HEK293 (cell line): Measurements from ENCODE around the gene LGALS3BP.

Source experiments
- CTCF ChIA-PET: fragments of 350-600 bp; formaldehyde crosslinking; extraction: SDS; loops from one replicate; lab custom pipeline; 2021; ENCODE audit warnings: antibody characterized with exemption; lab: Yijun Ruan, JAX
- POLR2A ChIA-PET: fragments of 300-600 bp; formaldehyde crosslinking; extraction: SDS; loops from one replicate; lab custom pipeline; 2020; ENCODE audit warnings: antibody characterized with exemption, inconsistent platforms; lab: Yijun Ruan, JAX
- H3K27ac ChIP-seq: fragments of 200-500 bp; sonication (Bioruptor generic); 2 replicates; pipeline ENCODE4 v1.5.1; 2014; ENCODE audit warnings: low read depth, low read length, control low read depth, inconsistent platforms; ENCODE audit errors: extremely low read depth
- H3K36me3 ChIP-seq, 2 experiments: fragments of 200-500 bp in 1 of 2; sonication (Bioruptor generic) in 1 of 2; 1 replicate in 1 of 2; 2 replicates in 1 of 2; pipeline ENCODE4 v1.5.1; 2014 to 2017; ENCODE audit warnings: inconsistent platforms in 2 of 2, low read length in 2 of 2; ENCODE audit not compliant: control insufficient read depth in 2 of 2, insufficient read depth in 1 of 2
- H3K4me1 ChIP-seq: fragments of 200-500 bp; sonication (Bioruptor generic); 2 replicates; pipeline ENCODE4 v1.5.1; 2014; ENCODE audit warnings: mild to moderate bottlenecking, low read length, inconsistent platforms; ENCODE audit not compliant: control insufficient read depth, insufficient read depth
- H3K4me3 ChIP-seq: 2 replicates; pipeline ENCODE4 v1.5.1; 2011; ENCODE audit warnings: low read depth, mild to moderate bottlenecking, control low read depth, low read length, moderate library complexity
- H3K9me3 ChIP-seq: fragments of 200-500 bp; sonication (Bioruptor generic); 2 replicates; pipeline ENCODE4 v1.5.1; 2014; ENCODE audit warnings: low read depth, low read length, inconsistent platforms; ENCODE audit not compliant: control insufficient read depth, insufficient read depth
- HOXD13 ChIP-seq: sonication (generic); formaldehyde crosslinking; IDR thresholded peaks from 2 replicates; pipeline ENCODE4 v1.8.0; 2022; ENCODE audit warnings: missing genetic modification reagents, borderline replicate concordance
- KLF17 ChIP-seq: fragments of 450-650 bp; formaldehyde crosslinking; IDR thresholded peaks from 2 replicates; pipeline ENCODE4 v1.5.1; 2016; ENCODE audit warnings: missing biosample characterization, missing genetic modification characterization
- KLF8 ChIP-seq: fragments of 450-650 bp; formaldehyde crosslinking; IDR thresholded peaks from 2 replicates; pipeline ENCODE4 v1.5.1; 2016; ENCODE audit warnings: missing biosample characterization, missing genetic modification characterization
- KLF9 ChIP-seq: fragments of 450-650 bp; formaldehyde crosslinking; IDR thresholded peaks from 2 replicates; pipeline ENCODE4 v1.5.1; 2016; ENCODE audit warnings: missing biosample characterization, missing genetic modification characterization, low read depth
- MEIS1 ChIP-seq: sonication (generic); formaldehyde crosslinking; IDR thresholded peaks from 2 replicates; pipeline ENCODE4 v1.8.1; 2022; ENCODE audit warnings: missing genetic modification reagents, mild to moderate bottlenecking, borderline replicate concordance
- MYNN ChIP-seq: fragments of 450-650 bp; formaldehyde crosslinking; IDR thresholded peaks from 2 replicates; pipeline ENCODE4 v1.5.1; 2016; ENCODE audit warnings: missing biosample characterization, missing genetic modification characterization, borderline replicate concordance
- ZBTB21 ChIP-seq: fragments of 450-650 bp; formaldehyde crosslinking; IDR thresholded peaks from 2 replicates; pipeline ENCODE4 v1.5.1; 2017; ENCODE audit warnings: missing biosample characterization, missing genetic modification characterization
- ZBTB26 ChIP-seq: fragments of 450-650 bp; formaldehyde crosslinking; optimal IDR thresholded peaks from 2 replicates; pipeline ENCODE3; 2016; ENCODE audit warnings: missing biosample characterization, mild to moderate bottlenecking, missing genetic modification characterization
- ZFHX2 ChIP-seq: fragments of 450-650 bp; formaldehyde crosslinking; conservative IDR thresholded peaks from 2 replicates; pipeline ENCODE4 v1.5.1; 2016; ENCODE audit warnings: missing biosample characterization, missing genetic modification characterization
- ZFP69B ChIP-seq: fragments of 450-650 bp; formaldehyde crosslinking; IDR thresholded peaks from 2 replicates; pipeline ENCODE4 v1.5.1; 2016; ENCODE audit warnings: missing biosample characterization, missing genetic modification characterization
- ZNF23 ChIP-seq: fragments of 450-650 bp; formaldehyde crosslinking; IDR thresholded peaks from 2 replicates; pipeline ENCODE4 v1.5.1; 2016; ENCODE audit warnings: missing biosample characterization, missing genetic modification characterization, borderline replicate concordance
- ZNF26 ChIP-seq: fragments of 450-650 bp; formaldehyde crosslinking; IDR thresholded peaks from 2 replicates; pipeline ENCODE4 v1.5.1; 2016; ENCODE audit warnings: missing biosample characterization, missing genetic modification characterization
- ZNF366 ChIP-seq: fragments of 450-650 bp; formaldehyde crosslinking; conservative IDR thresholded peaks from 2 replicates; pipeline ENCODE4 v1.5.1; 2016; ENCODE audit warnings: missing biosample characterization, missing genetic modification characterization
- ZNF433 ChIP-seq: fragments of 450-650 bp; formaldehyde crosslinking; IDR thresholded peaks from 2 replicates; pipeline ENCODE4 v1.5.1; 2016; ENCODE audit warnings: missing biosample characterization, missing genetic modification characterization, low read depth
- ZNF529 ChIP-seq: fragments of 450-650 bp; formaldehyde crosslinking; IDR thresholded peaks from 2 replicates; pipeline ENCODE4 v1.5.1; 2017; ENCODE audit warnings: missing genetic modification characterization, missing biosample characterization; ENCODE audit not compliant: insufficient replicate concordance
- ZNF600 ChIP-seq: fragments of 450-650 bp; formaldehyde crosslinking; IDR thresholded peaks from 2 replicates; pipeline ENCODE4 v1.5.1; 2016; ENCODE audit warnings: missing biosample characterization, missing genetic modification characterization
- ZNF610 ChIP-seq: fragments of 450-650 bp; formaldehyde crosslinking; IDR thresholded peaks from 2 replicates; pipeline ENCODE4 v1.5.1; 2016; ENCODE audit warnings: missing biosample characterization, missing genetic modification characterization, borderline replicate concordance
- ZNF621 ChIP-seq: fragments of 450-650 bp; formaldehyde crosslinking; IDR thresholded peaks from 2 replicates; pipeline ENCODE4 v1.5.1; 2017; ENCODE audit warnings: missing biosample characterization, missing genetic modification characterization
- ZNF747 ChIP-seq: fragments of 450-650 bp; formaldehyde crosslinking; IDR thresholded peaks from 2 replicates; pipeline ENCODE4 v1.5.1; 2016; ENCODE audit warnings: missing biosample characterization, missing genetic modification characterization
- ZNF792 ChIP-seq: fragments of 450-650 bp; formaldehyde crosslinking; IDR thresholded peaks from 2 replicates; pipeline ENCODE4 v1.5.1; 2016; ENCODE audit warnings: missing biosample characterization, missing genetic modification characterization

LGALS3BP gene

GRCh38 chr17:78990349-78991016 lies 10.8 kb upstream of the LGALS3BP start:
- H3K4me3 ChIP-seq: no peak overlapping the region
- no peaks in the 10 kb centered on the region for H3K9me3 ChIP-seq
- peaks cover 7% of the 10 kb centered on the region; the same call in 1 of the 2 replicates for H3K4me1 ChIP-seq
- H3K36me3 ChIP-seq: peaks cover 4 to 54% of the 10 kb centered on the region in 2 experiments
- ChIA-PET POLR2A (interaction anchor here (0.6 kb wide), 1 partner anchor 1939 kb away, joined by 4 read pairs; no protein-coding TSS in a partner anchor), CTCF (interaction anchor here (1.5 kb wide), 1 partner anchor 19 kb away, joined by 5 read pairs; no protein-coding TSS in a partner anchor)
- H3K27ac ChIP-seq: no peak overlapping the region
- TF ChIP-seq ZNF747 (tag by site-specific recombination) (no peak), MYNN (no peak), ZNF433 (tag by site-specific recombination) (no peak), ZFP69B (no peak)

- ChIA-PET CTCF (interaction anchor here (0.7 to 1.2 kb wide), 2 partner anchors 17 to 335 kb away, joined by 4 to 6 read pairs; no protein-coding TSS in a partner anchor), POLR2A (interaction anchor here (0.6 kb wide), 1 partner anchor 12 kb away, joined by 6 read pairs; no protein-coding TSS in a partner anchor)
- TF ChIP-seq ZNF600 (tag by site-specific recombination) (no peak), ZNF366 (no peak), ZNF792 (tag by site-specific recombination) (no peak), KLF9 (tag by site-specific recombination) (no peak), KLF8 (tag by site-specific recombination) (no peak), ZFHX2 (tag by site-specific recombination) (no peak), ZBTB26 (tag by site-specific recombination) (no peak), MEIS1 (CRISPR knock-in tag) (no peak), ZNF26 (tag by site-specific recombination) (no peak), HOXD13 (CRISPR knock-in tag) (no peak), ZNF610 (tag by site-specific recombination) (no peak), ZNF621 (tag by site-specific recombination) (no peak), ZBTB21 (tag by site-specific recombination) (no peak), ZNF23 (tag by site-specific recombination) (no peak), KLF17 (tag by site-specific recombination) (no peak), ZNF529 (tag by site-specific recombination) (no peak), MYNN (no peak)
Observed at GRCh38 chr17:78988152-78988551, 8.4 kb upstream of the LGALS3BP start.

More at GRCh38 chr17:78988152-78988551, 8.4 kb upstream of the LGALS3BP start:
- H3K4me1 ChIP-seq: peaks cover 7% of the 10 kb centered on the region; the same call in 1 of the 2 replicates
- no peaks in the 10 kb centered on the region for H3K9me3 ChIP-seq
- peaks cover 4 to 33% of the 10 kb centered on the region in 2 experiments for H3K36me3 ChIP-seq
- no peak overlapping the region for H3K27ac ChIP-seq
- H3K4me3 ChIP-seq: no peak overlapping the region
